Measurements from ENCODE around the gene BEST1. TPM values are rescaled to one million over a fixed set of nuclear protein-coding genes. Genes with fewer than 3 reads are reported as not detected.

BEST1 gene
- total and polyA plus RNA-seq, 2 of the 13 experiments (the other 11 are each of a cell fraction or from before 2014, with no cell fraction given) = 0.09 to 0.65 TPM

DNA sequence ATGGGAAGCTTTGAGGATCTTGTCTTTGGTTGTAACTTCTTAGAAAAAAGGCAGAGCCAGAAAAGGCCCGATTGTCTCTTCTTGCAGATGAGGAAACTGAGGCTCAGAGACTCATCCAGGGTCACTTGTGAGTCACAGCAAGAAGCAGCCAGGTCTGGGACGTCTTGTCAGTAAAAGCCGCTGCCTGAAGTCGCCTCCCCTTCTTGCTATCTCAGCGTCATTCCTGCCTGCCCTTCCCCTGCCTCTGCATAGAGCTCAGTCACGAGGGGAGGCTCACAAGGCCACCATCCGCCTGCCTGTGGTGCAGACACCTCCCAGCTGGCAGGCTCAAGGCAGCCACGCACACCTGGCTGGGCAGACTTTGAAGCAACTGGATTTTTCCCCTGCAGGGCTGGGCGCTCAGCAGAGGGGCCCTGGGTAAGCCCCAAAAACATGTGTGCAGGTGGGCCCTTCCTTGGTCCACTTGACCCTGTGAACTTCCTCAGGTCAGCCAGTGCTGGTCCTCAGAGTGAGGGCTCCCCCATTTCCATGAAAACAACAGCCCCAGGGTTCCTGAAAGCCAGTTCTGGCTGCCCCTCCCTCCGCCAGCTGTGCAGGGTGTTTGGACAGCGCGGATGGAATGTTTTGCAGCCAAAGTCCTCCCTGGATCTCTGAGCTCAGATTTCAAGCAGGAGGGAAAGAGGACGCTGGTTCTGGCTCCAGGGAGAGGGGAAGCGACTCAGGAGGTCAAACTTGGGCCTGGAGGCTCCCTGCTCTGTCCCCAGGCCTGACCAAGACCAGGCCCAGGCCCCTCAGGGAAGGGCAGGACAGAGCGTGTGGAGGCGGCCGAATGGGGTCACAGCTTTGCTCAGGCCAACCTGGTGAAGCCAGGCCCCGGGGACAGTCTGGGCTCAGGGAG, 26.7 kb upstream of the BEST1 start (continued):
- no peak for TF ChIP-seq ZNF20 (CRISPR knock-in tag; IDR thresholded peaks at IDR 0.05)
- no peak for TF ChIP-seq TCF12 (IDR thresholded peaks at IDR 0.05)
- TF ChIP-seq TCF12 (CRISPR knock-in tag; IDR thresholded peaks at IDR 0.05) = no peak
- TF ChIP-seq ZKSCAN5 (CRISPR knock-in tag; IDR thresholded peaks at IDR 0.05) = no peak
- TF ChIP-seq SMARCE1 (IDR thresholded peaks at IDR 0.05; ENCODE audit: borderline replicate concordance) = no peak
- no peak for TF ChIP-seq GTF3A (CRISPR knock-in tag; conservative IDR thresholded peaks at IDR 0.05)
- TF ChIP-seq HCFC1 (IDR thresholded peaks at IDR 0.05; ENCODE audit: low read depth, low read length) = no peak
- TF ChIP-seq KLF13 (CRISPR knock-in tag; IDR thresholded peaks at IDR 0.05) = no peak
- TF ChIP-seq GATAD2A (CRISPR knock-in tag; IDR thresholded peaks at IDR 0.05) = peak; percentile 65
- 0 out of 2 replicates have a peak, but pooled peaks have one; percentile 12 for TF ChIP-seq SP2 (CRISPR knock-in tag; IDR thresholded peaks at IDR 0.05)
- TF ChIP-seq ZNF180 (CRISPR knock-in tag; IDR thresholded peaks at IDR 0.05; ENCODE audit: borderline replicate concordance, low read depth) = no peak
- TF ChIP-seq ZNF788 (CRISPR knock-in tag; IDR thresholded peaks at IDR 0.05; ENCODE audit: borderline replicate concordance) = peak; percentile 78; the same call in 1 of the 2 replicates
- TF ChIP-seq, protein P1, sequence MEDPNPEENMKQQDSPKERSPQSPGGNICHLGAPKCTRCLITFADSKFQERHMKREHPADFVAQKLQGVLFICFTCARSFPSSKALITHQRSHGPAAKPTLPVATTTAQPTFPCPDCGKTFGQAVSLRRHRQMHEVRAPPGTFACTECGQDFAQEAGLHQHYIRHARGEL (CRISPR knock-in tag; IDR thresholded peaks at IDR 0.05) = 0 out of 2 replicates have a peak, but pooled peaks have one; percentile 39
- TF ChIP-seq, protein P2, sequence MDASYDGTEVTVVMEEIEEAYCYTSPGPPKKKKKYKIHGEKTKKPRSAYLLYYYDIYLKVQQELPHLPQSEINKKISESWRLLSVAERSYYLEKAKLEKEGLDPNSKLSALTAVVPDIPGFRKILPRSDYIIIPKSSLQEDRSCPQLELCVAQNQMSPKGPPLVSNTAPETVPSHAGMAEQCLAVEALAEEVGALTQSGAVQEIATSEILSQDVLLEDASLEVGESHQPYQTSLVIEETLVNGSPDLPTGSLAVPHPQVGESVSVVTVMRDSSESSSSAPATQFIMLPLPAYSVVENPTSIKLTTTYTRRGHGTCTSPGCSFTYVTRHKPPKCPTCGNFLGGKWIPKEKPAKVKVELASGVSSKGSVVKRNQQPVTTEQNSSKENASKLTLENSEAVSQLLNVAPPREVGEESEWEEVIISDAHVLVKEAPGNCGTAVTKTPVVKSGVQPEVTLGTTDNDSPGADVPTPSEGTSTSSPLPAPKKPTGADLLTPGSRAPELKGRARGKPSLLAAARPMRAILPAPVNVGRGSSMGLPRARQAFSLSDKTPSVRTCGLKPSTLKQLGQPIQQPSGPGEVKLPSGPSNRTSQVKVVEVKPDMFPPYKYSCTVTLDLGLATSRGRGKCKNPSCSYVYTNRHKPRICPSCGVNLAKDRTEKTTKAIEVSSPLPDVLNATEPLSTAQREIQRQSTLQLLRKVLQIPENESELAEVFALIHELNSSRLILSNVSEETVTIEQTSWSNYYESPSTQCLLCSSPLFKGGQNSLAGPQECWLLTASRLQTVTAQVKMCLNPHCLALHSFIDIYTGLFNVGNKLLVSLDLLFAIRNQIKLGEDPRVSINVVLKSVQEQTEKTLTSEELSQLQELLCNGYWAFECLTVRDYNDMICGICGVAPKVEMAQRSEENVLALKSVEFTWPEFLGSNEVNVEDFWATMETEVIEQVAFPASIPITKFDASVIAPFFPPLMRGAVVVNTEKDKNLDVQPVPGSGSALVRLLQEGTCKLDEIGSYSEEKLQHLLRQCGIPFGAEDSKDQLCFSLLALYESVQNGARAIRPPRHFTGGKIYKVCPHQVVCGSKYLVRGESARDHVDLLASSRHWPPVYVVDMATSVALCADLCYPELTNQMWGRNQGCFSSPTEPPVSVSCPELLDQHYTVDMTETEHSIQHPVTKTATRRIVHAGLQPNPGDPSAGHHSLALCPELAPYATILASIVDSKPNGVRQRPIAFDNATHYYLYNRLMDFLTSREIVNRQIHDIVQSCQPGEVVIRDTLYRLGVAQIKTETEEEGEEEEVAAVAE (CRISPR knock-in tag; IDR thresholded peaks at IDR 0.05; ENCODE audit: borderline replicate concordance) = 0 out of 2 replicates have a peak, but pooled peaks have one; percentile 49
- no peak for TF ChIP-seq CREB1 (IDR thresholded peaks at IDR 0.05)
- TF ChIP-seq CREB1 (CRISPR knock-in tag; IDR thresholded peaks at IDR 0.05) = no peak
- TF ChIP-seq, protein P3, sequence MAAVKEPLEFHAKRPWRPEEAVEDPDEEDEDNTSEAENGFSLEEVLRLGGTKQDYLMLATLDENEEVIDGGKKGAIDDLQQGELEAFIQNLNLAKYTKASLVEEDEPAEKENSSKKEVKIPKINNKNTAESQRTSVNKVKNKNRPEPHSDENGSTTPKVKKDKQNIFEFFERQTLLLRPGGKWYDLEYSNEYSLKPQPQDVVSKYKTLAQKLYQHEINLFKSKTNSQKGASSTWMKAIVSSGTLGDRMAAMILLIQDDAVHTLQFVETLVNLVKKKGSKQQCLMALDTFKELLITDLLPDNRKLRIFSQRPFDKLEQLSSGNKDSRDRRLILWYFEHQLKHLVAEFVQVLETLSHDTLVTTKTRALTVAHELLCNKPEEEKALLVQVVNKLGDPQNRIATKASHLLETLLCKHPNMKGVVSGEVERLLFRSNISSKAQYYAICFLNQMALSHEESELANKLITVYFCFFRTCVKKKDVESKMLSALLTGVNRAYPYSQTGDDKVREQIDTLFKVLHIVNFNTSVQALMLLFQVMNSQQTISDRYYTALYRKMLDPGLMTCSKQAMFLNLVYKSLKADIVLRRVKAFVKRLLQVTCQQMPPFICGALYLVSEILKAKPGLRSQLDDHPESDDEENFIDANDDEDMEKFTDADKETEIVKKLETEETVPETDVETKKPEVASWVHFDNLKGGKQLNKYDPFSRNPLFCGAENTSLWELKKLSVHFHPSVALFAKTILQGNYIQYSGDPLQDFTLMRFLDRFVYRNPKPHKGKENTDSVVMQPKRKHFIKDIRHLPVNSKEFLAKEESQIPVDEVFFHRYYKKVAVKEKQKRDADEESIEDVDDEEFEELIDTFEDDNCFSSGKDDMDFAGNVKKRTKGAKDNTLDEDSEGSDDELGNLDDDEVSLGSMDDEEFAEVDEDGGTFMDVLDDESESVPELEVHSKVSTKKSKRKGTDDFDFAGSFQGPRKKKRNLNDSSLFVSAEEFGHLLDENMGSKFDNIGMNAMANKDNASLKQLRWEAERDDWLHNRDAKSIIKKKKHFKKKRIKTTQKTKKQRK (IDR thresholded peaks at IDR 0.05; ENCODE audit: low read length) = no peak
- TF ChIP-seq, protein P4, sequence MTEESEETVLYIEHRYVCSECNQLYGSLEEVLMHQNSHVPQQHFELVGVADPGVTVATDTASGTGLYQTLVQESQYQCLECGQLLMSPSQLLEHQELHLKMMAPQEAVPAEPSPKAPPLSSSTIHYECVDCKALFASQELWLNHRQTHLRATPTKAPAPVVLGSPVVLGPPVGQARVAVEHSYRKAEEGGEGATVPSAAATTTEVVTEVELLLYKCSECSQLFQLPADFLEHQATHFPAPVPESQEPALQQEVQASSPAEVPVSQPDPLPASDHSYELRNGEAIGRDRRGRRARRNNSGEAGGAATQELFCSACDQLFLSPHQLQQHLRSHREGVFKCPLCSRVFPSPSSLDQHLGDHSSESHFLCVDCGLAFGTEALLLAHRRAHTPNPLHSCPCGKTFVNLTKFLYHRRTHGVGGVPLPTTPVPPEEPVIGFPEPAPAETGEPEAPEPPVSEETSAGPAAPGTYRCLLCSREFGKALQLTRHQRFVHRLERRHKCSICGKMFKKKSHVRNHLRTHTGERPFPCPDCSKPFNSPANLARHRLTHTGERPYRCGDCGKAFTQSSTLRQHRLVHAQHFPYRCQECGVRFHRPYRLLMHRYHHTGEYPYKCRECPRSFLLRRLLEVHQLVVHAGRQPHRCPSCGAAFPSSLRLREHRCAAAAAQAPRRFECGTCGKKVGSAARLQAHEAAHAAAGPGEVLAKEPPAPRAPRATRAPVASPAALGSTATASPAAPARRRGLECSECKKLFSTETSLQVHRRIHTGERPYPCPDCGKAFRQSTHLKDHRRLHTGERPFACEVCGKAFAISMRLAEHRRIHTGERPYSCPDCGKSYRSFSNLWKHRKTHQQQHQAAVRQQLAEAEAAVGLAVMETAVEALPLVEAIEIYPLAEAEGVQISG (CRISPR knock-in tag; IDR thresholded peaks at IDR 0.05) = peak; percentile 65
- TF ChIP-seq ZNF780A (CRISPR knock-in tag; IDR thresholded peaks at IDR 0.05) = no peak
- no peak for TF ChIP-seq MTA3 (CRISPR knock-in tag; IDR thresholded peaks at IDR 0.05)
